Measurements from ENCODE around the gene CDC42BPB. TPM values are rescaled to one million over a fixed set of nuclear protein-coding genes. Genes with fewer than 3 reads are reported as not detected.
A peak's percentile ranks its signal among the peaks of the same experiment; 100 is the strongest.
"Not testable (repeated sequence)": the region's sequence is repeated elsewhere in the genome, so short reads cannot be mapped to it uniquely, and the experiment has no call there.

The CDC42BPB gene
- total RNA-seq, 4 donors from 2014 or later, result 80.6 to 157 (median 118) TPM

GRCh38 chr14:103027451-103027850 lies 29.9 kb downstream of the CDC42BPB start:
- intact Hi-C loops (cut with DNase I; ENCODE audit: low total_unique reads), result no loop called here
- Histone ChIP-seq H3K36me3 (no peaks in the 10 kb centered on the region), H3K9me3 (no peaks in the 10 kb centered on the region), H3K4me1 (peaks cover 3 to 7% of the 10 kb centered on the region in 2 donors), H3K27me3 (no peaks in the 10 kb centered on the region), H3K4me3 (no peak overlapping the region), H3K27ac (no peak overlapping the region)
- TF ChIP-seq POLR2A (IDR thresholded peaks at IDR 0.05), result no peak
- TF ChIP-seq, protein P1, sequence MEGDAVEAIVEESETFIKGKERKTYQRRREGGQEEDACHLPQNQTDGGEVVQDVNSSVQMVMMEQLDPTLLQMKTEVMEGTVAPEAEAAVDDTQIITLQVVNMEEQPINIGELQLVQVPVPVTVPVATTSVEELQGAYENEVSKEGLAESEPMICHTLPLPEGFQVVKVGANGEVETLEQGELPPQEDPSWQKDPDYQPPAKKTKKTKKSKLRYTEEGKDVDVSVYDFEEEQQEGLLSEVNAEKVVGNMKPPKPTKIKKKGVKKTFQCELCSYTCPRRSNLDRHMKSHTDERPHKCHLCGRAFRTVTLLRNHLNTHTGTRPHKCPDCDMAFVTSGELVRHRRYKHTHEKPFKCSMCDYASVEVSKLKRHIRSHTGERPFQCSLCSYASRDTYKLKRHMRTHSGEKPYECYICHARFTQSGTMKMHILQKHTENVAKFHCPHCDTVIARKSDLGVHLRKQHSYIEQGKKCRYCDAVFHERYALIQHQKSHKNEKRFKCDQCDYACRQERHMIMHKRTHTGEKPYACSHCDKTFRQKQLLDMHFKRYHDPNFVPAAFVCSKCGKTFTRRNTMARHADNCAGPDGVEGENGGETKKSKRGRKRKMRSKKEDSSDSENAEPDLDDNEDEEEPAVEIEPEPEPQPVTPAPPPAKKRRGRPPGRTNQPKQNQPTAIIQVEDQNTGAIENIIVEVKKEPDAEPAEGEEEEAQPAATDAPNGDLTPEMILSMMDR (IDR thresholded peaks at IDR 0.05), result no peak
- no peak for DNase-seq

- Histone ChIP-seq H3K27me3 (no peaks in the 10 kb centered on the region), H3K9me3 (no peaks in the 10 kb centered on the region), H3K4me1 (peaks cover 3 to 7% of the 10 kb centered on the region in 2 donors), H3K4me3 (no peak overlapping the region), H3K36me3 (no peaks in the 10 kb centered on the region), H3K27ac (no peak overlapping the region)
- intact Hi-C loops (cut with DNase I; ENCODE audit: low total_unique reads), result no loop called here
- DNase-seq, result no peak
- TF ChIP-seq, protein P1 (IDR thresholded peaks at IDR 0.05), result no peak
- TF ChIP-seq POLR2A (IDR thresholded peaks at IDR 0.05), result no peak
Observed at GRCh38 chr14:103026988-103027387, 30.4 kb downstream of the CDC42BPB start.

DNA sequence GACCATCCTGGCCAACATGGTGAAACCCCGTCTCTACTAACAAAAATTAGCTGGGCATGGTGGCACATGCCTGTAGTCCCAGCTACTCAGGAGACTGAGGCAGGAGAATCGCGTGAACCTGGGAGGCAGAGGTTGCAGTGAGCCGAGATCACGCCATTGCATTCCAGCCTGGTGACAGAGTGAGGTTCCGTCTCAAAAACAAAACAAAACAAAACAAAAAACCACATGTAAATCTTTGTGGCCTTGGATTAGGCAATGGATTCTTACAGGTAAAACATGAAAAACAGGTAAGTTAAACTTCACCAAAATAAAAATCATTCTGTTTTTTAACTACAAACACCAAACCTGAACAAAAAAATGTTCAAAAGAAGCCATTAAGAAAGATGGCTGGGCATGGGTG lies 31.2 kb downstream of the CDC42BPB start:
- H3K4me1 ChIP-seq; H3K4me3 ChIP-seq; intact Hi-C loops (cut with DNase I; ENCODE audit: low total_unique reads): not testable (repeated sequence)

DNA sequence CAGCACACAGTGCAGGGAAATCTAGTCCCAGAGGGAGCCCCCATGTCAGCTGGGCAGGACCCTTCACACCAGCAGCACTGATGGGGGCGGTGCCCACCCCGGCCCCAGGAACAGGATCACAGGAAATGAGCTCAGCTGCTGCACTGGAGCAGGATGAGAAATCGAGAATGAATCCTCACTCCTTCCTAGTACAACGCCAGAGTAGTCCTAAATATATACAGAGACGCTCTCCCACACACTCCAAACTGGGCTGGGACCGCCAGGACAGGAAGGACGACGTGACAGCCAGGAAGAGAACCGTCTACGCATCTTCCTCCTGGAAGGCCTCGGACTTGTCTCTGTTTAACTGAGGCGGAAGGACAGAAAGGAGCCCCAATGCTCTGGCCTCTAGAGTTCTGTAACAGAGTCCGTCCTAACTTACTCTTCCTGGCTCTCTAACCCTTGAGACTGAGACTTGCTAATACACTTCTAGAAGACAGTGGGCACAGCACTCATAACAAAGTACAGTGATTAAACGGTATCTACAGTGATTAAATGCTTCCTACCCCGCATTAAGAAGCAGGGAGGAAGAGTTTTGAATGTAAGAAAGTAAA lies 33.4 kb downstream of the CDC42BPB start:
- no peak for DNase-seq

More for the DNA sequence above, 31.2 kb downstream of the CDC42BPB start:
- H3K27me3 ChIP-seq, H3K9me3 ChIP-seq, H3K27ac ChIP-seq, DNase-seq, H3K36me3 ChIP-seq: not testable (repeated sequence)

DNA sequence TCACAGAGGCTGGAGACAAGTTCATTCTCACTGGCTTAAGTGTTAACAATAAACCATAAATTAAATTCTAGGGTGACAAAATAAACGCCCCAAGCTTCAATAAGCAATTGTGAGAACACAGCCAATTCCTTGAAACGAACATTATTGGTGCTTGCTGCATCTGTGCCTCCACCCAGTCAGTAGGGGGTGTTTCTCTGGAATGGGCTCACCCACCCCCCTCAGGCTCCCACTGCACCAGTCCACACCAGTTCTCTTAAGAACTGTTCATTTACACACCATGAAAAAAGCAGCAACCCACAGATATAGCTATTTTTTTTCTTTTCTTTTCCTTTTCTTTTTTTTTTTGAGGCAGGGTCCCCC lies 34.7 kb downstream of the CDC42BPB start:
- Histone ChIP-seq H3K9me3 (no peaks in the 10 kb centered on the region), H3K4me3 (no peak overlapping the region), H3K27me3 (no peaks in the 10 kb centered on the region), H3K4me1 (no peaks in the 10 kb centered on the region), H3K27ac (no peak overlapping the region), H3K36me3 (no peaks in the 10 kb centered on the region)
- TF ChIP-seq, protein P1 (IDR thresholded peaks at IDR 0.05), result no peak
- TF ChIP-seq POLR2A (IDR thresholded peaks at IDR 0.05), result no peak
- intact Hi-C loops (cut with DNase I; ENCODE audit: low total_unique reads), result no loop called here
- DNase-seq, result no peak

More for the DNA sequence above, 33.4 kb downstream of the CDC42BPB start:
- Histone ChIP-seq H3K27me3 (no peaks in the 10 kb centered on the region), H3K36me3 (no peaks in the 10 kb centered on the region), H3K4me3 (no peak overlapping the region), H3K4me1 (no peaks in the 10 kb centered on the region), H3K9me3 (no peaks in the 10 kb centered on the region), H3K27ac (peak overlapping the region in 1 of 2 donors; percentile 65)
- intact Hi-C loops (cut with DNase I; ENCODE audit: low total_unique reads), result no loop called here
- TF ChIP-seq, protein P1 (IDR thresholded peaks at IDR 0.05), result no peak
- no peak for TF ChIP-seq POLR2A (IDR thresholded peaks at IDR 0.05)
